ENCODE measurements around the gene SLC35B2. TPM values are rescaled to one million over a fixed set of nuclear protein-coding genes. Genes with fewer than 3 reads are reported as not detected.

The SLC35B2 gene
- total and polyA plus RNA-seq, 10 donors = 17.6 to 30.4 (median 24.0) TPM

DNA sequence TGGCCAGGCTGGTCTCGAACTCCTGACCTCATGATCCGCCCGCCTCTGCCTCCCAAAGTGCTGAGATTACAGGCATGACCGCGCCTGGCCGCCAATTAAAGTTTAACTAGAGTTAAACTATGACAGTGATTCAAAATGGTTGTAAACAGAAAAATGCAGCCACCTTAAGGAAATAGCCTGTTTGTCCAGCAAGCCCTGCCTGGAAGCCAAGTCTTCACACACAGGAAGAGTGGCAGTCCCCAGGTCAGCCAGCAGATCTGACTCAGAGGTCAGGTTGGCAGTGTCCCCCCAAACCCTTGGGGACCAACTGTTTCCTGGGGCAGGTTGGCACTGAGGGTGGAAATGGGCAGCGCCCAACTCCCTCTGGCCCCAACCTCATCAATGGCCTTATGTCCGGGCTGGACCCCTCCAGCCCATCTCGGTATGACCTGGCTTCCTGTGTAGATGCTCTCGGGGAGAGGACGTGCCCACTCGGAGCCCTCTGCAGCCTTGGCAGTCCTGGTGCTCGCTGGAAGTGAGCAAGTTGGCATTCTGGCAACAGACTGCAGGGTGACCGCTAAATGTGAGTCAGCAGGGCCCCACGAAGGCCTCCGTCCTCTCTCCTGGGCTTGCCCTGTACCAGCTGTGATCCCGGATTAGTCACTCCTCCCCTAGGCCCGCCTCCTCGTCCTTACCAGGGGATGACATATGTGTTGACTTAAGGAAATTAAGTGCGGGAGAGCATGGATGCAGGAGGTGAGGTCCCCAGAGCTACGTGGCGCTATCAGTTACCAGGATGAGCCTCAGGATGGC, 20.1 kb downstream of the SLC35B2 start:
- WGBS, 5 donors = 30 to 39% (median 31%) methylated on average over 17 to 22 of the region's 22 CpGs
- peaks cover 9 to 61% (median 26%) of the 10 kb centered on the region in 6 donors for H3K4me1 ChIP-seq
- no peaks in the 10 kb centered on the region for H3K9me3 ChIP-seq
- peak; percentile 92 for DNase-seq
- peak overlapping the region; percentile 34 to 79 (median 50) for H3K4me3 ChIP-seq
- H3K27ac ChIP-seq = peak overlapping the region; percentile 84 to 97 (median 94)
- intact Hi-C loops (cut with DNase I; ENCODE audit: low total_unique reads) = loop anchor here (10.0 kb wide), 2 partner anchors 62 to 142 kb away; no protein-coding TSS in a partner anchor
- TF ChIP-seq, protein P1, sequence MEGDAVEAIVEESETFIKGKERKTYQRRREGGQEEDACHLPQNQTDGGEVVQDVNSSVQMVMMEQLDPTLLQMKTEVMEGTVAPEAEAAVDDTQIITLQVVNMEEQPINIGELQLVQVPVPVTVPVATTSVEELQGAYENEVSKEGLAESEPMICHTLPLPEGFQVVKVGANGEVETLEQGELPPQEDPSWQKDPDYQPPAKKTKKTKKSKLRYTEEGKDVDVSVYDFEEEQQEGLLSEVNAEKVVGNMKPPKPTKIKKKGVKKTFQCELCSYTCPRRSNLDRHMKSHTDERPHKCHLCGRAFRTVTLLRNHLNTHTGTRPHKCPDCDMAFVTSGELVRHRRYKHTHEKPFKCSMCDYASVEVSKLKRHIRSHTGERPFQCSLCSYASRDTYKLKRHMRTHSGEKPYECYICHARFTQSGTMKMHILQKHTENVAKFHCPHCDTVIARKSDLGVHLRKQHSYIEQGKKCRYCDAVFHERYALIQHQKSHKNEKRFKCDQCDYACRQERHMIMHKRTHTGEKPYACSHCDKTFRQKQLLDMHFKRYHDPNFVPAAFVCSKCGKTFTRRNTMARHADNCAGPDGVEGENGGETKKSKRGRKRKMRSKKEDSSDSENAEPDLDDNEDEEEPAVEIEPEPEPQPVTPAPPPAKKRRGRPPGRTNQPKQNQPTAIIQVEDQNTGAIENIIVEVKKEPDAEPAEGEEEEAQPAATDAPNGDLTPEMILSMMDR (IDR thresholded peaks at IDR 0.05 in 8 of 11, conservative IDR thresholded peaks at IDR 0.05 in 3 of 11) = no peak
- TF ChIP-seq POLR2A (IDR thresholded peaks at IDR 0.05) = peak in 1 of 3 donors; percentile 1
- TF ChIP-seq POLR2AphosphoS5 (IDR thresholded peaks at IDR 0.05) = peak in 1 of 3 donors; percentile 10
- peaks cover 0 to 10% (median 0%) of the 10 kb centered on the region in 6 donors for H3K36me3 ChIP-seq
- H3K27me3 ChIP-seq (replicated peaks in 1 of 7) = no peaks in the 10 kb centered on the region

DNA sequence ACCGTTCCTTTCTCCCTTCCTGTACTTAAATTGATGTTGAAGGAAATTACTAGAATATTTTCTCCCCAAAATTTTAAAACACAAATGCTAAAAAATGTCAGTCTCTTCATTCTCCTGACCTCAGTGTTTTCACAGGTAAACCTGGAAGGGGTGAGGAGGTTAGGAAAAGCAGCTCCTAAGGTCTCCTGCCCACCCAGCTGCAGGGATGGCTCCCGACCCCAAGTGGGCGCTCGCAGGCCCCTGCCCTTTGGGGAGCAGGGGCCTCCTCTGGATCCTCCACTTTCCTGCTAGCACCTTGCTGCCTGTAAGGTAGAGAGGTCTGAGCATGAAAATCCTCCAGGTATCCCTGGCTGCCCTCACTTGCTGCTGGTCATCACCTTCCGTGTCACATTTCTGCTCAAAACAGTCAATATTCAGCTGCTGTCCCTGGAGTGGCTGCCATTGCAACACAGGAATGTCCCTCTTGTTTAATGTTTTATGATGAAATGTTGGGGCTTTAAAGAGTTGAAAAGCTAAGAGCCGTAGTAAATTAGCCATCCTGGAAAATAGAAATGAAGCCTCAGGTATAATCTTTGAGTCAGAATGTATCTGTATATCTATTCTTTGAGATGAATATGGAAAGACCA, 21.3 kb downstream of the SLC35B2 start:
- DNase-seq = peak; percentile 60
- WGBS, 5 donors = 81 to 91% (median 87%) methylated on average over 6 of the region's 6 CpGs
- Histone ChIP-seq H3K36me3 (peaks cover 0 to 22% (median 0%) of the 10 kb centered on the region in 6 donors), H3K4me3 (no peak overlapping the region), H3K4me1 (peaks cover 9 to 61% (median 26%) of the 10 kb centered on the region in 6 donors), H3K9me3 (no peaks in the 10 kb centered on the region), H3K27me3 (replicated peaks in 1 of 7) (no peaks in the 10 kb centered on the region), H3K27ac (peak overlapping the region in 2 of 8 donors; percentile 51 to 61)
- TF ChIP-seq POLR2AphosphoS5 (IDR thresholded peaks at IDR 0.05) (no peak), POLR2A (IDR thresholded peaks at IDR 0.05) (no peak)
- TF ChIP-seq, protein P1 (IDR thresholded peaks at IDR 0.05 in 8 of 11, conservative IDR thresholded peaks at IDR 0.05 in 3 of 11) = no peak
- intact Hi-C loops (cut with DNase I; ENCODE audit: low total_unique reads) = loop anchor here (10.0 kb wide), 2 partner anchors 61 to 141 kb away; no protein-coding TSS in a partner anchor

DNA sequence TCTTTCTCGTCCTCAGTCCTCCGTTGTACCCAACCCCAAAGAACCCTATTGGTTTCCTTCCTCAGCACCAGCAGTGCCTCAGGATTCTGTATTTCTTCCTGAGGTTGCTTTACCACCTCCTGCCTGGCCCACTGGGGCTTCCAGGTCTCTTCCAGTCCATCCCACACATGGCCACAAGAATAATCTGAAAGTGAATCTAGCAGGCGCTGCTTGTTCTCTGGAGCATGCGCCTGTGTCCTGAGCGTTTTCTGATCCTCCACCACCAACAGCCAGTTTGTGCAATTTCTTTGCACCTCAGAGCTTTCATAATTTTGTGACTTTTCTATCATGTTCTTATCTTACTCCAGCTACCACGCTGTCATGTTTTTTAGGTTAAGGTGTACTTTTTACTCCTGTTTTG, 22.1 kb downstream of the SLC35B2 start:
- H3K4me1 ChIP-seq = peaks cover 9 to 61% (median 26%) of the 10 kb centered on the region in 6 donors
- peak; percentile 30 for DNase-seq
- TF ChIP-seq POLR2AphosphoS5 (IDR thresholded peaks at IDR 0.05) = no peak
- TF ChIP-seq, protein P1 (IDR thresholded peaks at IDR 0.05 in 8 of 11, conservative IDR thresholded peaks at IDR 0.05 in 3 of 11) = no peak
- WGBS, 5 donors = 53 to 85% (median 72%) methylated on average over 6 of the region's 6 CpGs
- no peaks in the 10 kb centered on the region for H3K9me3 ChIP-seq
- no peaks in the 10 kb centered on the region for H3K27me3 ChIP-seq (replicated peaks in 1 of 7)
- peak overlapping the region in 4 of 8 donors; percentile 46 to 61 (median 51) for H3K27ac ChIP-seq
- peaks cover 0 to 28% (median 0%) of the 10 kb centered on the region in 6 donors for H3K36me3 ChIP-seq
- H3K4me3 ChIP-seq = no peak overlapping the region
- intact Hi-C loops (cut with DNase I; ENCODE audit: low total_unique reads) = loop anchor here (10.0 kb wide), 2 partner anchors 60 to 140 kb away; no protein-coding TSS in a partner anchor

All from spleen (tissue), 11 donors.